GM19043 (cell line): ENCODE measurements around the gene MSANTD3.
A peak's percentile ranks its signal among the peaks of the same experiment; 100 is the strongest.

Source experiments
- ATAC-seq: cut with Tn5 transposase; IDR thresholded peaks from one replicate; pipeline ENCODE4 v1.9.1; 2021; ENCODE audit warnings: low read depth; ENCODE audit not compliant: unreplicated experiment

MSANTD3 gene

DNA sequence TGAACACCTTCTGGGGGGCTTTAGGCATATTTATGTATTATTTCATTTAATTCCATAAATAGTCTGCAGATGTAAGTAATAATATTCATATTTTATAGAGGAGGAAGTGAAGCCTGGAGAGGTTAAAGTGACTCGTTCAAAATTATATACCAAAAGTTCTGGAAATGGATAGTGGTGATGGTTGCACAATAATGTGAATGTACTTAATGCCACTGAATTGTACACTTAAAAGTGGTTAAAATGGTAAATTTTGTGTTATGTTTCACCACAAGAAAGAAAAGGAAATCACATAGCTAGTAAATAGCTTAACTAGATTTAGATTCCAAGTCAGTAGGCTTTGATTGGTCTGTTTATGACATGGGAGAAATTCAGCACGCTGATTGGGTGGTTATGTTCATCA is 33.0 kb downstream of the MSANTD3 start:
- no peak for ATAC-seq

DNA sequence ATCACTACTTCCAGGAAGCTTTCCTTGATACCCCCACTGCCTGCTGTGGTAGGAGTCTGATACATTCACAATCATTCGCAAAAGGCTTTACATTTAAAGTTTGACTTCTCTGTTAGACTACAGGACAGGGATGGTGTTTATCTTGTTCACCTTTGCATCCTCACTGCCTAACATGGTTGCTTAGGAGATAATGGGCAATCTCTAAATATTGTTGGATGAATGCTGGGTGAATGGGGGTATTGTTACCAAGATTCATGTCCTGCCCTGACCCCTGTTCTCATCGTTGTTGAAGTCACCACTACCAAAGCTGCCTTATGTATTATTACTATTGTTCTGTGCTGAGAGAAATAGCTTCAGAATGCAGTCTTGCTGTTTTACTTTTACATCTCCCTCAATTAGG is 38.3 kb downstream of the MSANTD3 start:
- no peak for ATAC-seq

DNA sequence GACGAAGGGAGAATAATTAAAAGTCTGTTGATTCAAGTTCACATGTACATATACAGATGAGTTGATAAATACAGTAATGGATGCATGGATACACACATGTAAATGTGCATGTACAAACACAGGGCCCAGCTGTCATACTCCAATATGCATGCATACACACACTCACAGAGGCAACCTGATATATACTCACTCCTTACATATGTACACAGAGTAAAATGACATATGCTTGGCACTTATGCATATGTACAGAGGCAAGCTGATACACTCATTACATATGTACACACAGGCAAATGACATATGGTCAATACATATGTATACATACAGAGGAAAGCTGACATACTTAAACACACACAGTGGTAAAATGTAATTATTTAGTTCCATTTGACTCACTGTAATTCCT is 38.8 kb downstream of the MSANTD3 start:
- ATAC-seq: no peak

DNA sequence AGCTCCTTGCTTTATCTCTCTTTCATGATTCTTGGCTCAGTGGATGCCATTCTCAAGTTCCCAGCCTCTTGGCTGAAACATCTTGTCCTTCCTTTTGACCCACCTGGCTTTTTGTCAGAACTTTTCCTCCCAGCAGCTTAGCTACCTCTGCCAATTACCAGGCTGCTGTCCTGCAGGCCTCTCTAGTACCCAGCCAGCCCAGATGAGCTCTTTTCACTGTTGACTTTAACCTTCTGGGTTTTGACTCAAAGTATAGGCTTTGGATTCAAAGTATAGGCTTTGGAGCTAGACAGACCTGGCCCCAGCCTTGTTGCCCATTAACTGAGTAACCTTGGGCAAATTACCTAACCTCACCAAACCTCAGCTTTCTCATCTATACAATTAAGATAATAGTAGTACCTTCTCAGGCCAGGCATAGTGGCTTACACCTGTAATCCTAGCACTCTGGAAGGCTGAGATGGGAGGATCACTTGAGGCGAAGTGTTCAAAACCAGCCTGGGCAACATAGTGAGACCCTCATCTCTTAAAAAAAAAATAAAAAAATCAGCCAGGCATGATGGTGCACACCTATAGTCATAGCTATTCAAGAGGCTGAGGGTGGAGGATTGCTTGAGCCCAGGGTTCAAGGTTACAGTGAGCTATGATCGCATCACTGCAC is 39.4 kb downstream of the MSANTD3 start:
- ATAC-seq: no peak

DNA sequence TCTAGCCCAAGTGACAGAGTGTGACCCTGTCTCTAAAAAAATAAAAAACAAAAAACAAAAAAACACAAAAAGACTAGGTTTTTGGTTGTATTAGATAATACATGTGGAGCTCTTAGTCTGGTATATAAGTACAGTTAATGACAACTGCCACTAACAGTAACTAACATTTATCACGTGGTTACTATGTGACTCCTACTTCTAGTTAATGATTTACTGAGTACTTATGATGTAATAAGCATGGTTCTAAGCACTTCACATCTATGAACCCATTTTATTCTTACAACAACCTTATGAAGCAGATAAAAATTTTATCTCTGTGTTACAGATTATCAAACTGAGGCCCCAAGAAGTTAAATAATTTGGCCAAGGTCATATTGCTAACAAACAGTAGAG is 39.9 kb downstream of the MSANTD3 start:
- ATAC-seq: no peak

DNA sequence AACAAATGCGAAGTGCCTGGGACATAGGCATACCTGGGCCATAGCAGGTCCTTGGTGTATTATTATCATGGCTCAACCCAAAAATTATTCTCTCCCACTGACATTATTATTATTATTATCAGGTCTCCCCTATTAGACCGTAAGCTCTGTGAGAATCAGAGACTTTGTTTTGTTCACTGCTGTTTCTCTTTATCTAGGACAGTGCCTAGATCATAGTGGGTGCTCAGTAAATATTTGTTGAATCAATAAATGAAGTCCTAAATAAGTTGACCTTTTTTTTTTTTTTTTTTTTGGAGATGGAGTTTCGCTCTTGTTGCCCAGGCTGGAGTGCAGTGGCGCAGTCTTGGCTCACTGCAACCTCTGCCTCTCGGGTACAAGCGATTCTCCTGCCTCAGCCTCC is 41.1 kb downstream of the MSANTD3 start:
- no peak for ATAC-seq

DNA sequence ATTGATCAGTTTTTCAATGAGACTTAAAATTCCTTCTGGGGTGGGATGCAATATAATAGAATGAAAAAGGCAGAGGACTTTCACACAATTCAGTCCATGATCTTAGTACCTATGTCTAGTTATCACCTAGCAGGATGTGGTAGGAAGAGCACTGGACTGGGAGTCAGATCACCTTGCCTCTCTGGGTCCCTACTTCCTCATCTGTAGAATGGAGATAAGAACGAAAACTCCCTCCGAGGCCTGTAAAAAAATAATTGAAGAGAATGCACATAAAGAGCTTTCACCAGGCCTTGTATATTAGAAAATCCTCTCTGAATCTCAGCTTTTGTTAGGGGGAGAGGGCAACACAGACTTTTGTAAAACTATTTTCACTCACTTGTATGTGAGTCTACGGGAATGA is 45.3 kb downstream of the MSANTD3 start:
- no peak for ATAC-seq

DNA sequence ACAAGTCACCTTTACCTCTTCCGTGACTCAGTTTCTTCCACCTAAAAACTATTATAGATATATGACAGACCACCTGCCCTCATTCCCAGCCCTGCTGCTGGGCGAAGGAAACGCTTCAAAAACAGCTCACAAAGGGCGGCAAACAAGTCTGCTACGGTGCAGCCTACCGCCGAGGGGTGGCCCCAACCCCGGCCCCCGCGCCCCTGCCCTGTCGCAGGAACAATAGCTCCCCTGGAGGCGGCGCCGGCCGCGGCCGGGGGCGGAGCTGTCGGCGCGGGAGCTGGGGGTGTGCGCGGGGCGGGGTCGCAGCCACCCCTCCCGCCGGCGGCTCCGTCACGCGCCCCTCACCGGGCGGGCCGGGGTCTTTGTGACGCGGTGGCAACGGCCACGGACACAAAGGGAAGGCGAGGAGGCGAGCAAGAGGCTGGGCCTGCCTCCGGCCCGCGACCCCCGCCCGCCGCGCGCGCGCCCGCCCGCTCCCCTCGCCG is 45.9 kb downstream of the MSANTD3 start, which contains the start of gene TMEFF1:
Gene TMEFF1 (plus strand): TSS at position 362 of the 488 bp plus-strand sequence. CDS start 396 bp downstream, outside the sequence.
- peak; percentile 11 for ATAC-seq

DNA sequence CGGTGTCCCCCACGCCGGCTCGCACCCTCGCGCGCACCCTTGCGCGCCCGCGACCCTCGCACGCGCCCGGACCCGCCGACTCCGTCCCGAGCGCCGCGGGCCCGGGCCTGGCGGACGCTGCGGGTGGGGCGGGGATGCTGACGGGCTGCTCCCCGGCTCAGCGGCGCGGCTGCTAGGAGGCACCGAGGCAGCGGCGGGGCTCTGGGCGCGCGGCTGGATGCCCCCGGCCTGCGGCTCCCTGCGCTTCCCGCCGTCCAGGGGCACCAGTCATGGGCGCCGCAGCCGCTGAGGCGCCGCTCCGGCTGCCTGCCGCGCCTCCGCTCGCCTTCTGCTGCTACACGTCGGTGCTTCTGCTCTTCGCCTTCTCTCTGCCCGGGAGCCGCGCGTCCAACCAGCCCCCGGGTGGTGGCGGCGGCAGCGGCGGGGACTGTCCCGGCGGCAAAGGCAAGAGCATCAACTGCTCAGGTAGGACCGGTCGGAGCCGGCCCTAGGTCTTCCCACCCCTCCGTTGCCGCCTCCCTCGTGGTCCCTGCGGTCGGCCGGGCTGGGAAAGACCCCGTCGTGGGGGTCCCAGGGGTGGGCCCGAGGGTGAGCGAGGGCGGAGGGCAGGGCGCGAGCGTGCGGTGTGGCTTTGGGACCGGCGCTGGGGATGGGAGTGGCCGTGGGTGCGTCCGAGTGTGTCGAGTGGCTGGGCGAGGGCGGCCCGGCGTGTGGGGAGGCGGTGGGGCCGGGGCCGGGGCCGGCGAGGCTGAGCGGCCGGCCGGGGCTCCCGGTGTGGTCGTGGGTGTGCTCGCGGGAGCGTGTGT is 46.5 kb downstream of the MSANTD3 start:
- peak; percentile 56 for ATAC-seq

DNA sequence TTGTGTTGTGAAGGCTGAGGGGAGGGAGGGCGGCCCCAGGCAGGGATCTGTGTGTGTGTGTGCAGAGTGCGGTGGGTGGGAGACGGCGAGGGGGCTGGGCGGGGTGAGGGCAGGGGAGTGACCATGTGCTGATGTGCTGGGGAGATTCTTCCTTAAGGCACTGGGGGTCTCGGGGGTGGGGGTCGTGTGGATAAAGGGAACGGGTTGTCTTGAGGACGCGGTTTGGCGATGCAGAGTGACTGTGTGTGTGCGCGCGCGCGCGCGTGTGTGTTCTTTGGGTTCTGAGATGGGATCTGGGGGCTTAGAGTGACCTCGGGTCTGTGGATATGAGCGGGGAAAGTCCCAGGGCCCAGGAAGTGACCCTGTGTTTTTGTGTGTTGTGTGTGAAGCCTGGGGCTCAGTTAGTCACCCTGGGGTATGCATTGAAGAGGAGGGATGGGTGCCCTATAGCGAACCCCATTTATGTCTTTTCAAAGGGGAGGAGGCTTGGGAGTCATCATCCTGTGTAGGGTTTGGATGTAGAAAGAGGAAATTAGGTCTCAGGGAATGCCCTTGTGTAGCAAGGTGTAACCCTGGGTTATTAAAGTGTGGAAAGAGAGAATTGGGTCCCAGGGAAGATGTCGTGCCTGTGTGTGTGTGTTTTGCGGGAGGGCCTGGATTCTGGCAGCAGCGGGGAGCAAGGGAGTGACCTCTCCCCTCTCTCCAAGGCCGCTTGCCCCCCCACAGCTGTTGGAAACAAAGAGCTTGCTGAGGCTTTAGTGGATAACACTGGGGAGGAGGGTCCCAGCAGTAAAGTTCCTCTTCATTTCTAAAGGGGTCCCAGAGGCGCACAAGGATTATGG is 47.4 kb downstream of the MSANTD3 start:
- ATAC-seq: no peak

DNA sequence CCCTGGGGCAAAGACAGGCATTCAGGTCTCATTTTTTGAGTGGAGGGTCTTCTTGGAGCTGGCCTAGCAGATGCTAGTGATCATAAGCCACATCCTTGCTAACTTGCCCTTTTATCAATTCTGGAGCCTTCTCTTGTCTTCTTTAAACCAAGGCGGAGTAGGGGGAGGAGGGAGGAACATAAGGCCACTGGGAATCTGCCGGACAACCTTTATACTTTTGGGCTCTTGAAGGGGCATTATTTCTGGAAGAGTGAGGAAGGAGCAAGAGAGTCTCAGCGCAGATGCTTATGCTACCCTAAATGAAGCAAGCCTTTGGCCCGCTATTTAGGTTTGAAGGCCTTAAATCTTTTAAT is 48.0 kb downstream of the MSANTD3 start:
- ATAC-seq: no peak

DNA sequence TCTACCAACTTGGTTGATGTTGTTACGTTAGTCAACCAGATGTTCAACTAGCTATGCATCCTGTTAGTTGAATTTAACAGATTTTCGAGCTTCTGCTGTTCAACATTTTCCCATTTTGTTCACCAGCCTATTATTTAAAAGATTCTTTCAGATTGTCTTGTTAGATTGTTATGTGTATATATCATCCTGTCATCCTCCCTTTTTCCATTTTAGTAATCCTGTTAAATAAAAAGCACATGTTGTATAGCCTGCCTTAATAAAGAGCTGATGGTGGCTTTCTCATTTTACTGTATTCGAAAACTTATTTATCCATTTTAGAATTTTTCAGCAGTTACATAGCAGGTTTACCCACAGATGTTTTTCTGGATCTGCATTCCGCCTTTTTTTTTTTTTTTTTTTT is 50.3 kb downstream of the MSANTD3 start:
- ATAC-seq: no peak

DNA sequence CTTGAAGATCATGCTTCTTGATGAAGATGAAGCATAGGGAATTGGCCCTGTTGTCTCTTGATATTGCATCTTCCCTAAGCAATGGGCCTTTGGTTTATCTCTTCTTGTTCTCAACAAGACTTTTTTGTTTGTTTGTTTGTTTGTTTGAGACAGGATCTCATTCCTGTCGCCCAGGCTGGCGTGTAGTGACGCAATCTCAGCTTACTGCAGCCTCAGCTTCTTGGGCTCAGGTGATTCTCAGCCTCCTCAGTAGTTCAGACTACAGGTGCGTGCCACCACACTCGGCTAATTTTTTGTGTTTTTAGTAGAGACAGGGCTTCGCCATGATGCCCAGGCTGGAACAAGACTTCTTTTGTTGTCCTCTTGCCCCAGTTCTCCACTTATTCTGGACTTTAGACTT is 51.2 kb downstream of the MSANTD3 start:
- ATAC-seq: no peak

DNA sequence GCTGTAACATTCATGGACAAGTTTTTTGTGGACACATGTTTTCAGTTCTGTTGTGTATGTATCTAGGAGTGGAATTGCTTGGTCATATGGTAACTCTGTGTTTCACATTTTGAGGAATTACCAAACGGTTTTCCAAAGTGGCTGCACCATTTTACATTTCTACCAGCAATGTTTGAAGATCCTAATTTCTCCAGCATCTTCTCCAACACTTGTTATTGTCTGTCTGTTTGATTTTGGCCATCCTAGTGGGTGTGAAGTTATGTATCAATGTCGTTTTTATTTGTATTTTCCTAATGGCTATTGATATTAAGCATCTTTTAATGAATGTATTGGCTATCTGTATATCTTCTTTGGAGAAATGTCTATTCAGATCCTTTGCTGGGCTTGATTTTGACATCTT is 52.9 kb downstream of the MSANTD3 start:
- no peak for ATAC-seq

DNA sequence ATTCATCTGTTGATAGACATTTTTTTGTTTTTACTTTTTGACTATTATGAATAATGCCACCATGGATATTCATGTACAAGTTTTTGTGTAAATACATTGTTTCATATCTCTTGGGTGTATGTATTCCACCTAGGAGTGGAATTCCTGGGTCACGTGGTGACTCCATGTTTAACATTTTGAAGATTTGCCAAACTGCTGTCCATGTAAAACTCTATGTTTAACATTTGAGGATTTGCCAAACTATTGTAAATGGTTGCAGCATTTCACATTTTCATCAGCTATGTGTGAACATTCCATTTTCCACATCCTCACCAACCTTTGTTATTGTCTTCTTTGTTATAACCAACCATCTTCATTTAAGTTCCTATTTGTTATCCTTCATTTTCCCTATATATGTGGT is 58.3 kb downstream of the MSANTD3 start:
- ATAC-seq: no peak

DNA sequence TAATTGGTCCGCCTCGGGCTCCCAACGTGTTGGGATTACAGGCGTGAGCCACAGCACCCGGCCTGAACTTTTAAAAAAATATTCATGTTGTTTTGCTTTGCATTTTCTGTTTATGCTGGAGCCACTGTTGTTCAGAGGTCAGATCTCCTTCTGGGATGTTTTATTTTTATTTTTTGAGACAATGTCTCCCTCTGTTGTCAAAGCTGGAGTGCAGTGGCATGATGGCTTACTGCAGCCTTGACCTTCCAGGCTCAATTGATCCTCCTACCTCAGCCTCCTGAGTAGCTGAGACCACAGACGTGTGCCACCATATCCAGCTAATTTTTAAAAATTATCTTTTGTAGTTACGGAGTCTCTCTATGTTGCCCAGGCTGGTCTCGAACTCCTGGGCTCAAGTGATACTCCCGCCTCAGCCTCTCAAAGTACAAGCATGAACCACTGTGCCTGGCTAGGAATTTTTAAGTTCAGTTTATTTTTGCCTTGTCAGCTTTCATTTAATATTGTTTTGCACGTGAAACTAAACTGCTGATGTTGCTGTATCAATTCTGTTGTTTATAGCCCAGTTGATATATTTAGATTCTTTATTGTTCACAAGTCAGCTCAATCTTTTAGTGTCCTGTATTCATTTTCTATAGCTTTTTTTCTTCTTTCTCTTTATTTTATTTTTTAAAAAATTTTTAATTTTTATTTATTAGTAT is 59.7 kb downstream of the MSANTD3 start:
- no peak for ATAC-seq

DNA sequence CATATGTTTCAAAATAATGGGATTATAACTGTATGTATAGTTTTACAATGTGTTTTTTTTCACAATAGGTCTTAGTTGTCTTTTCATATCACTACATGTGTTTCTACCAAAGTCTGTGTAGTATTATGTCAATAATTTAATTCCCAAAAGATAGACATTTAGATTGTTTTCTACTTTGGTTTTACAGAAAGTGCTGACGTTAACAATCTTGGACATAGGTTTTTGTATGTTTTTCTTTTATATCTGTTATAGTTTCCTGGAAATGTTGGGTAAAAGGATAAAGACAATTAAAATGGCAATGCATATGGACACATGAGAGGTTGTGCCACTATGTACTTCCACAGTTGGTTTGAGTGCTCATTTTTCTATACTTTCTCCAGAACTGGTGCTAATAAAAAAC is 61.2 kb downstream of the MSANTD3 start:
- ATAC-seq: no peak

DNA sequence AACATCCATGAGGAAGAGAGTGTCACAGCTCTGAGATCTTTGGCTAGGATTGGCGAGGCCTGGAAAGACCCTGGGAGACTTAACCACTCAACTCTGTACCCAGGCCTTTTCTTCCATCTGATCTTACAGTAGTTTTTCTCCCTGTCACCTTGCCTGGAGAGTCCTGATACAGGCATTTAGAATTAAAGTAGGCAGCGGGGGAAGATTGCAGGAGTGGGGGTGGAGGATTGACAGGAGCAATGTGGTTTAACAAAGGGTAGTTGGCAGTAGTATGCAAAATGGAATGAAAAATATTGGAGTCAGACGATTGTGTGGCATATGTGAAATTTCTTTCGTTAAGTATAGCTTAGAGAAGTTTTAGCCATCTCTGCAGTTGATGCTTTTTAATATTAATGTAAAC is 62.9 kb downstream of the MSANTD3 start:
- ATAC-seq: no peak

DNA sequence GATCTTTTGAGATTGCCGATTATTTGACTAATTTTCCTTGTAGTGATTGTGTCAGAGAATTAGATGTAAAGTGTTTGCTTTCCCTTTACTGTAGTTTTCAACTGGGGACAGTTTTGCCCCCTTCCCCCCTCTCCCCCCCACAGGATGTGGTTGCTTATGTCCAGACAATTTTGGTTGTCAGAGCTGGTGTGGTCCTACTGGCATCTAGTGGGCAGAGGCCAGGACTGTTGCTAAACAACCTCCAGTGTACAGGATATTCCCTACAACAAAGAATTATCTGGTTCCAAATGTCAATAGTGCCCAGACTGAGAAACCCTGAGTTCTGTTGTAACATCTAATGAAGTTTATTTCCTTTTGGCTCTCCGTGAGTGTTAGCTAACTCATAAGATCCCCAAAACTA is 66.0 kb downstream of the MSANTD3 start:
- no peak for ATAC-seq

DNA sequence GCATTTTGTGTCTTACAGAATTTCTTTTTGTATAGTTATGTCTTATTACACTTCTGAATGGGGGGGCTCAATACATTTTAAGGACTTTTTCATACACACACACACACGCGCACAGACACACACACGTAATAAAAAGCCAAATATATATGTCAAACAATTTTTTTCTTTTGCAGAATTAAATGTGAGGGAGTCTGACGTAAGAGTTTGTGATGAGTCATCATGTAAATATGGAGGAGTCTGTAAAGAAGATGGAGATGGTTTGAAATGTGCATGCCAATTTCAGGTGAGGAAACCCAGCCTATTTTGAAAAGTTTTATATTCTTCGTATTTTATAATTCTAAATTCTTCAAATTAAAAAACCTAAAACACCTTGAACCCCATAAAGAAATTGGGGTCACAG is 71.6 kb downstream of the MSANTD3 start:
- no peak for ATAC-seq

DNA sequence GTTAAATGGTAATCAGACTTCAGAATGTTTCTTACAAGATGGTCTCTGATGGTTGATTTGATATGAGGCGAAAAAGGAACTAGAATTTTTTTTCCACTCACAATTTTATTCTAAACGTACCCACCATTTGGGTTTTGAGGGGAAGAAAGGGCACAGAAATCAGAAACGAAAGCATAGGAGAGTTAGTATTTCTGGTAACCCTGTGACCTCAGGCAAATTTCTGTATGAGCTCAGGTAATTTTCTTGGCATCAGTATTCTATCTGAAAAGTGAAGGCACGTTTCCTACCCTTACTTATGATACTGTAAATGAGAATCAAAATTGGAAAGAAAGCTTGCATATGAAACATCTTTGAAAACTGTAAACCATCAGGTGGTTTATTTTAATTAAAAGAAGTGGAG is 72.5 kb downstream of the MSANTD3 start:
- ATAC-seq: no peak
